Hematopoietic multipotent progenitor cell treated with erythropoietin and hydrocortisone succinate and interleukin-3 and kit ligand, for 15 days (in vitro differentiated cells): ENCODE results near the gene GSPT1.

ENCODE experiments used
- DNase-seq: peaks from one replicate; pipeline ENCODE4 v3.0.0-alpha.2; 2015; ENCODE audit warnings: low spot score

The GSPT1 gene

GRCh38 chr16:11913425-11914079, 2.2 kb downstream of the GSPT1 start:
- DNase-seq = peak; percentile 44

GRCh38 chr16:11909653-11910545, 5.9 kb downstream of the GSPT1 start:
- no peak for DNase-seq

- DNase-seq = no peak
These were observed 8.4 kb downstream of the GSPT1 start for GRCh38 chr16:11907160-11907970.

- DNase-seq = no peak
These were observed 11.8 kb downstream of the GSPT1 start for GRCh38 chr16:11903906-11904305.

GRCh38 chr16:11901091-11901490, 14.7 kb downstream of the GSPT1 start:
- no peak for DNase-seq

- no peak for DNase-seq
These were observed 19.1 kb downstream of the GSPT1 start for GRCh38 chr16:11896486-11897176.

GRCh38 chr16:11893571-11893970, 22.2 kb downstream of the GSPT1 start:
- no peak for DNase-seq

- no peak for DNase-seq
These were observed 23.0 kb downstream of the GSPT1 start for GRCh38 chr16:11892761-11893160.

- no peak for DNase-seq
These were observed 25.4 kb downstream of the GSPT1 start for GRCh38 chr16:11890231-11890965.

- no peak for DNase-seq
These were observed 28.9 kb downstream of the GSPT1 start for GRCh38 chr16:11886881-11887280.

- DNase-seq = no peak
These were observed 31.7 kb downstream of the GSPT1 start for GRCh38 chr16:11884035-11884434.

- DNase-seq = no peak
These were observed 35.7 kb downstream of the GSPT1 start for GRCh38 chr16:11880007-11880406.

- DNase-seq = no peak
These were observed 38.4 kb downstream of the GSPT1 start for GRCh38 chr16:11877374-11877773.

- DNase-seq = no peak
These were observed 39.5 kb downstream of the GSPT1 start for GRCh38 chr16:11876306-11876705.

GRCh38 chr16:11875721-11876120, 40.0 kb downstream of the GSPT1 start:
- no peak for DNase-seq

- DNase-seq = no peak
These were observed 44.6 kb downstream of the GSPT1 start for GRCh38 chr16:11871193-11871592.

- DNase-seq = no peak
These were observed 45.4 kb downstream of the GSPT1 start for GRCh38 chr16:11870399-11870798.

GRCh38 chr16:11869353-11870228, 46.2 kb downstream of the GSPT1 start:
- DNase-seq = no peak

- no peak for DNase-seq
These were observed 47.3 kb downstream of the GSPT1 start for GRCh38 chr16:11868412-11868980.

- no peak for DNase-seq
These were observed 53.3 kb downstream of the GSPT1 start for GRCh38 chr16:11862489-11862888.
